ACC112 (cell line): ENCODE results near the gene HERC2.

Source experiments
- H2AFZ ChIP-seq: fragments of 200-600 bp; sonication (generic); one replicate; pipeline ENCODE4 v1.6.0; 2017; ENCODE audit warnings: antibody characterized with exemption, low read length; ENCODE audit not compliant: unreplicated experiment
- H3K27ac ChIP-seq: fragments of 200-600 bp; sonication (generic); 2 replicates; pipeline ENCODE4 v1.5.1; 2014; ENCODE audit warnings: low read depth, mild to moderate bottlenecking, antibody characterized with exemption, low read length, moderate library complexity
- H3K27me3 ChIP-seq: fragments of 200-600 bp; sonication (generic); 2 replicates; pipeline ENCODE4 v1.6.1; 2014; ENCODE audit warnings: mild to moderate bottlenecking, antibody characterized with exemption, low read length, moderate library complexity, mixed read lengths; ENCODE audit not compliant: insufficient read depth
- H3K36me3 ChIP-seq: fragments of 200-600 bp; sonication (generic); 2 replicates; pipeline ENCODE4 v1.6.1; 2016; ENCODE audit warnings: mild to moderate bottlenecking, antibody characterized with exemption, low read length, moderate library complexity, mixed read lengths; ENCODE audit not compliant: insufficient read depth
- H3K4me1 ChIP-seq: fragments of 200-600 bp; sonication (generic); one replicate; pipeline ENCODE4 v1.6.1; 2016; ENCODE audit warnings: low read length, mixed read lengths; ENCODE audit not compliant: insufficient read depth, unreplicated experiment, control insufficient read depth
- H3K4me3 ChIP-seq: fragments of 200-600 bp; sonication (generic); 2 replicates; pipeline ENCODE4 v1.5.1; 2014; ENCODE audit warnings: mild to moderate bottlenecking, low read depth, low read length
- H3K79me2 ChIP-seq: fragments of 200-600 bp; sonication (generic); one replicate; pipeline ENCODE4 v1.6.0; 2016; ENCODE audit warnings: low read length; ENCODE audit not compliant: control insufficient read depth, unreplicated experiment, insufficient read depth

Gene HERC2

DNA sequence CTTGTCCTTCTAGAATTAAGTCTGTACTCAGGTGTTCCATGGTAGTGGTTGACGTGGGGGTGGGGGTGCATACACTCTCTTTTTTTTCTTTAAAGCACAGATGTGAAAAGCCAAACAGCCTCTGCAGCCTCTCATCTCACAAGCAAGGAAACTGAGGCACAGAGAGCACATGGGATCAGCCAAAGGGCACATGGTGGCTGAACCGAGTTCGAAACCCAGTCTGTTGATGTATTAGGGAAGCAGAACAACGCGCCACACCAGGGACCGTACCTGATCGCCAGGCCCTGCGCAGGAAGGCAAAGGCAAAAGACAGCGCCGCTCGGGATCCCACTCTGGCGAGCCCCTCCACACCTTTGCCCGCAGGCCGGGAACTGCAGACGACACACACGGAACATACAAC is 47.3 kb downstream of the HERC2 start:
- Histone ChIP-seq H2AFZ (no peak overlapping the region), H3K4me1 (no peaks in the 10 kb centered on the region), H3K27ac (no peak overlapping the region), H3K27me3 (no peaks in the 10 kb centered on the region), H3K79me2 (no peaks in the 10 kb centered on the region), H3K4me3 (no peak overlapping the region), H3K36me3 (no peaks in the 10 kb centered on the region; the same call in 1 of the 2 replicates)

DNA sequence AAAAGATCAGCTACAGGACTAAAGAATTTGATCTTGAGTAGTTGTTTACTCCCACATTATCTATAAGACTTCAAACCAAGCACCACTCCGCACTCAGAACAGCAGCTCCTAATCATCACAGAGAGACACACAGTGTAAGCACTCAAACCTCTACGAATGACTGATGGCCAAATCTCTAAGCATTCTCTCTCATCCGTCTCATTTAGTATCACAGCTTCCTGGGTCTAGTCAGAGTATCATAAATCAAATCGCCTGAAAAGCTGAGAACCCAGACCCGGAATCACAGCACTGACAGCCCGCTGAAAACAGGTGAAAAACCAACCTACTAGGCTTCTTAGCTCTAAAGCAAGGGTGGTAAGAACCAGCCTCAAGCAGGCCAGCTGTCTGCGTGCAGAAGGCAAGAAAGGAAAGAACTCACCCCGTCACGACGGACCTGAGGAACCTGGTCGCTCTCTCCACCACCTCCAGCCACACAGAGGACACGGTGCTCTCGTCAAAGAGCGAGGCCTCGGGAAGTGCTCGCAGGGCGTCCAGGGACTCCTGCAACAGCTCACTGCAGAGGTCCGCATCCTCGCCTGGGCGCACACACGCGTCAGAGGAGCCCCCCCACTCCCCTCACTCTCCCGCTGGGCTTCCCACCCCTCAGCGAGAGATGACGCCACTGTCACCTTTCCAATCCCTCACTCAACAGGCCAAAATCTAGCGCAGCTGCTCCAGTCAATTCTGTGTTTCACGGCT is 47.9 kb downstream of the HERC2 start:
- Histone ChIP-seq H3K4me3 (no peak overlapping the region), H3K27me3 (no peaks in the 10 kb centered on the region), H2AFZ (no peak overlapping the region), H3K27ac (no peak overlapping the region), H3K36me3 (peaks cover 3% of the 10 kb centered on the region), H3K79me2 (no peaks in the 10 kb centered on the region), H3K4me1 (no peaks in the 10 kb centered on the region)

DNA sequence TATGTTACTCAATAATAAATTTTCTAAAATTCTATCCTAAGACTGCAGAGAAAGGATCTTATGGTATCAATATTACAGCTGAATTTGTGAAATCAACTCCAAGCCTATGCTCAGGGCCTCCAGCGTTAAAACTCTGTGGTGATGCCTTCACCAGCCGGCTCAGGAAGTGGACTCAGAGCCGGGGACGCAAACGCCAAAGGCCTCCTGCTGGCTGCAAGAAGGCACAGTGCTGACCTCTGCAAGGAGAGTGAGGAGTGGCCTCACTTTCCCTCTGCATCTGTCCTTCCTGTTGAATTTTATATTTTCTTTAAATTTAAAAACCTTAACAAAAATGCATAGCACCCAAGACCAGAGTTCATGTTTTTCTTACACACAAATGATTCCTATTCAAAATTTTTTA is 48.5 kb downstream of the HERC2 start:
- Histone ChIP-seq H2AFZ (no peak overlapping the region), H3K36me3 (peaks cover 8% of the 10 kb centered on the region), H3K4me3 (no peak overlapping the region), H3K27me3 (no peaks in the 10 kb centered on the region), H3K27ac (no peak overlapping the region), H3K79me2 (no peaks in the 10 kb centered on the region), H3K4me1 (no peaks in the 10 kb centered on the region)

DNA sequence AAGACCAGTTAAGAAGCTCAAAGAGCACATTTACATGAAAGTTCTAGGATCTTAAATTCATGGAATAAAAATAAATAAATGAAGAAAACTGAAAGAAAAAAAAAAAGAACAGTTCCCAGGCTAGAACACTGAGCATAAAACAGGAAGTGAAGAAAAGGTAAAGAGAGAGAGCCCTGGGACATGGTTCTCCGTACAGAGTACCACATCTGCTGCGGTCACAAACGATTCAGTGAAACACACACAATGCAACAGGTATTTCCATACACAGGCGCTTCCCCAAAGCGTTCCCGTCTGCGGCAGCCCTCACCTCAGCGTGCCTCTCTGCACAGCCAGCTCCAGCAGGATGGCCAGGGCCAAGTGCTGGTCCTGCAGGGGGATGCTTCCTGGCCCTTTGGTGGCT is 49.4 kb downstream of the HERC2 start:
- Histone ChIP-seq H3K4me1 (no peaks in the 10 kb centered on the region), H3K27me3 (no peaks in the 10 kb centered on the region), H2AFZ (no peak overlapping the region), H3K27ac (no peak overlapping the region), H3K79me2 (no peaks in the 10 kb centered on the region), H3K4me3 (no peak overlapping the region), H3K36me3 (peaks cover 17% of the 10 kb centered on the region)

DNA sequence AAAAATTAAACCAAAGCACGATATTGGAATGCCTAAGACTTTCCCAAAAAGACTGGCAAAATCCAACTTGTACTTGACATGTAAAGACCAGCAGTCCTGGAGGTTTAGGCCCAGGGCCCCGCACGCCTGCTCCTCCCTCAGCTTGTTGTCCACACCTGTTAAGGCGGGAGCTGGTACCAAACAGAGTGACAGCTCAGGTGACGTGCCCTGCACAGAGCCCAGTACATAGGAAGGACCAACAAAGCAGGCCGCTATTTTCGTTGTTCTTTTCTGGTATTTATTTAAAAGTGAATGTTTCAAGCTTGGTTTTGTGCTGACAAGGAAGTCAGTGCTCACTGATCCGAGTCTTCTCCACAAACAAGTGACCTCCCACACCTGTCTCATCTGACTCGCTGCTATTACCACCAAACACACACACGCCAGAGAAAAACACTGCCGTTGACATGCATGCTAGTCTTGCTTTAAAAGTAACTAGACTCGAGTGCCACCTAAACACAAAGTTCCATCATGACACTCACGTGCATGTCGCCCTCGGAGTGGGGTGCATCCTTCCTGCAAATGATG is 50.2 kb downstream of the HERC2 start:
- no peaks in the 10 kb centered on the region for H3K27me3 ChIP-seq
- H3K36me3 ChIP-seq: peaks cover 23% of the 10 kb centered on the region
- no peak overlapping the region for H3K27ac ChIP-seq
- H3K4me1 ChIP-seq: no peaks in the 10 kb centered on the region
- H3K79me2 ChIP-seq: no peaks in the 10 kb centered on the region
- H3K4me3 ChIP-seq: no peak overlapping the region
- no peak overlapping the region for H2AFZ ChIP-seq

DNA sequence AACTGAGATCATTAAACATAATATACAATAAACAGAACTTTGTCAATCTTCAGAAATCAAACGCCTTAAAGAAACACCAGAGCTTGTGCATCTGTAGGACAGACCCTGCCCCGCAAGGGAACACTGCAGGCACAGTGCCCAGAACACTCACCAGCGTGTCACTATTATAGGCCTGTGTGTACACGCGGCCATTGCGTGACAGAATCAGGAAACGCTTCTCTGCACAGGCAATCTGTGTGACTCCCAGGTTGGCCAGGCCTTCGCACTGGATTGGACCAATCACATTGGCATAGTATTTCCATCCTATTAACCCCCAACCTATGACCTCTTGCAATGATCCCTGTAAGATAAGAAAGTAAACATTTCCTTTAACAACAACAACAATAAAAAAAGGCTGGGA is 52.9 kb downstream of the HERC2 start:
- H3K4me3 ChIP-seq: no peak overlapping the region
- H3K4me1 ChIP-seq: no peaks in the 10 kb centered on the region
- H3K79me2 ChIP-seq: no peaks in the 10 kb centered on the region
- peaks cover 25% of the 10 kb centered on the region for H3K36me3 ChIP-seq
- no peaks in the 10 kb centered on the region for H3K27me3 ChIP-seq
- H3K27ac ChIP-seq: no peak overlapping the region
- H2AFZ ChIP-seq: no peak overlapping the region

DNA sequence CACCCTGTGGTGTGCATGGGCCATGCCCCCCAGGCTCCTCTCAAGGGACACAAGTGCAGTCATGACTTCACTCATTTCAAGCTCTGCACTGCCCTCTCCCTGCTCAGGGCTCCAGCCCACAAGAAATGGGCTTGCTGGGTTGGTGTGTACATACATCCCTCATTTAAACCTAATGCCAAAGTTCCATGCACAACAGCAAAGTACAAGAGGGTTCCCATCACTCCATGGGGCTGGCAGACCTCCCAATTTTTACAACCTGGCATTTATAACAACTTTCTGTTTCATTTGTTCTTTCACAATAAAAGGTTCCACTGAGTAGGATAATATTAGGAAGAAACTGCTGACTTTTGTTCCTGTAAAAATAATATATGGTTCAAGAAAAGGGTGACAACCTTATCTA is 54.3 kb downstream of the HERC2 start:
- Histone ChIP-seq H3K79me2 (no peaks in the 10 kb centered on the region), H3K27ac (no peak overlapping the region), H3K27me3 (no peaks in the 10 kb centered on the region), H3K4me1 (no peaks in the 10 kb centered on the region), H3K36me3 (peaks cover 25% of the 10 kb centered on the region), H3K4me3 (no peak overlapping the region), H2AFZ (no peak overlapping the region)

DNA sequence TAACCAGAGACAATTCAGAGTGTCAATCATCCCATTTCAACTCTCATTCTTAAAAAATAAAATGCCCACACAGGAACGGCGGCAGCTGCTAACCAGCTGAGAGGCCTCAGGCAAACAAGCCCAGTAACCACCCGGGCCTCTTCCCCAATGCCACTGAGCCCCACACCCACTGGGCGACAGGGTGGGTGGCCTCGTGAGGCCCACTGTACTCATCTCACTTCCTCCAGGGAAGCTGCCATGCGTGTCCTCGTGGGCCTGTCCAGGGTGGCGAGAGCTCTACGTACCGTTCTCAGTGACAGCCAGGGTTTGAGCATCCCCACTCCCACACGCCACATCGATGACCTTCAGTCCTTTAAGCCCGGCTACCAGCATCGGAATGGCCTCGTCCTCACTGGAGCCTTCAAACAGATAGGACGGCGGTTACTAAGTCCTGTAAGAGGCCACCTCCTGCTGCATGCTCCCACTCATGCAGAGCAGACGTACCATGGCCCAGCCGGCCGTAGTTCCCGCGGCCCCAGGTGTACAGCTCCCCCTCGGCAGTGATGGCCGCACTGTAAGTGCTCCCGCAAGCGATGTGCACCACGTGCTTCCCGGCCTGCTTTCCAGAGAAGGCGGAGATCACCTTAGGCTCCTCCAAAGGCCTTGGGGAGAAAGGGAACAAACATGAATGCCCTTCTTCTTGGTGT is 56.5 kb downstream of the HERC2 start:
- Histone ChIP-seq H2AFZ (no peak overlapping the region), H3K4me1 (no peaks in the 10 kb centered on the region), H3K36me3 (peaks cover 28% of the 10 kb centered on the region; the same call in 1 of the 2 replicates)

DNA sequence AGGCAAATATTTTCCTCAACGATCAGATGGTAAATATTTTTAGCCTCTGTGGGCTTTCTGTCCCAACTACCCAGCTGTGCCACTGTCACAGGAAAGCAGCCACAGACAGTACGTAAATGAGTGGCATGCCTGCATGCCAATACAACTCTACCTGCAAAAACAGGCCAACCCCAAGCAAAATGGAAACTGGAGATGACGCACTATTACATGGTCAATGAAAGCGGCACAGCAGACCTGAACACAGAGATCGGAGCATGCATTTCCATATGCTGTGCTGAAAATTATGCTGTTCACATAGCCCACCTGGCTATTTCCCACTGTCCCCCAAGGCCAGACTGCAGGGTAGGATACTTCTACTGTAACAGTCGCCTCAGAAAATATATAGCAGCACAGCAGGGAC is 57.8 kb downstream of the HERC2 start:
- Histone ChIP-seq H3K27me3 (no peaks in the 10 kb centered on the region), H3K36me3 (peaks cover 26% of the 10 kb centered on the region; the same call in 1 of the 2 replicates), H3K4me1 (no peaks in the 10 kb centered on the region), H2AFZ (no peak overlapping the region), H3K27ac (no peak overlapping the region), H3K4me3 (no peak overlapping the region), H3K79me2 (peaks cover 8% of the 10 kb centered on the region)

More for the DNA sequence above, 56.5 kb downstream of the HERC2 start:
- Histone ChIP-seq H3K4me3 (no peak overlapping the region), H3K27ac (no peak overlapping the region), H3K79me2 (peaks cover 8% of the 10 kb centered on the region), H3K27me3 (no peaks in the 10 kb centered on the region)

DNA sequence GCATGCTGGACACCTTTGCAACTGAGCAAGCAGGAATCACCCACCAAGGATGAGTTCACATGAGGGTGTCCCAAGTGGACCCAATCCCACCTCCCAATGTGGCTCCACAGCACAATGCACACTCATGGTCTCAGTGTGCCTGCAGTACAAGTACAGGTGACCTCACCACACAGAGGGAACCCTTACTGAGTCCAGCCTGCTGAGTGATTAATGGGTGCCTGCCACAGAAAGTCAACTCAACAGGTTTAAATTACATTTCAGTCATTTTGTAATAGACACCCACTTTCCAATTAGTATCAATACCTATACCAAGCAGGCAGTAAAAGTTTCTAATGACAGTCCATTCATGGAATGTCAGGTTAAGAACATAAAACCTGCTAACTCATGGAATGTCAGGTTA is 59.5 kb downstream of the HERC2 start:
- H2AFZ ChIP-seq: no peak overlapping the region
- H3K4me3 ChIP-seq: no peak overlapping the region
- peaks cover 8% of the 10 kb centered on the region for H3K79me2 ChIP-seq
- no peak overlapping the region for H3K27ac ChIP-seq
- H3K4me1 ChIP-seq: no peaks in the 10 kb centered on the region
- no peaks in the 10 kb centered on the region for H3K27me3 ChIP-seq
- H3K36me3 ChIP-seq: peaks cover 11% of the 10 kb centered on the region; the same call in 1 of the 2 replicates

DNA sequence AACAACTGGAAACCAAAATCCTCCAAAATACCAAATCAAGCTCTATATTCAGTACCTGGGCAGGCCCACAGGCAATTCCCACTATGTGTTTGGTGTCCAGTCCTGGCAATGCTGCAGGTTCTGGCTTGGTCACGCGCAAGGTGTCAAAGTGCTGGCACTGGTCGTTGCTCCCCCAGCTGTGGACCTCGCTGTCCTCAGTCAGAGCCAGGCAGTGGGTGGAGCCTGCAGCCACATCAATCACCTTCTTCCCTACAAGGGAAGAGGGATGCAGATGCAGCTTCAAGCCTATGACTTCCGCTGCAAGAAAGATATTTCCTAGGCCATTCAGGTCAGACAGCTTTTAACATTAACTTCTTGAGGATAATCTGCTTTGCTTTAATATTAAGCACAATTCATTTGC is 61.3 kb downstream of the HERC2 start:
- Histone ChIP-seq H3K4me3 (no peak overlapping the region), H3K4me1 (no peaks in the 10 kb centered on the region), H3K27ac (no peak overlapping the region), H3K79me2 (peaks cover 11% of the 10 kb centered on the region), H2AFZ (no peak overlapping the region), H3K27me3 (no peaks in the 10 kb centered on the region), H3K36me3 (peaks cover 4% of the 10 kb centered on the region; the same call in 1 of the 2 replicates)
